Adrenal gland (tissue), 5 donors: ENCODE results near the gene DPP9.

Experiments used
- CTCF ChIP-seq, 6 experiments: fragments of 450-650 bp in 4 of 6; fragments of 200-600 bp in 2 of 6; sonication (generic) in 1 of 6; IDR thresholded peaks; 1 replicate in 5 of 6; 2 replicates in 1 of 6; pipeline versions ENCODE4 v1.5.1 to v1.8.0; 2016 to 2021; ENCODE audit warnings: antibody characterized with exemption in 6 of 6, mild to moderate bottlenecking in 2 of 6, moderate library complexity in 1 of 6
- POLR2A ChIP-seq, 2 donors: fragments of 450-650 bp; IDR thresholded peaks; one replicate each; pipeline ENCODE4 v1.6.1; 2017; ENCODE audit warnings: antibody characterized with exemption in 2 of 2, mild to moderate bottlenecking in 2 of 2, moderate library complexity in 1 of 2
- donor health status: DM: no; HTN: no; CAD: no.

GRCh38 chr19:4703671-4704316 is 19.8 kb downstream of the DPP9 start:
- TF ChIP-seq CTCF (IDR thresholded peaks at IDR 0.05) (no peak), POLR2A (IDR thresholded peaks at IDR 0.05) (no peak)
